ENCODE measurements around the gene B4GAT1.

Gene B4GAT1

GRCh38 chr11:66335531-66336233 is 11.7 kb downstream of the B4GAT1 start:
- no peak overlapping the region for H2AFZ ChIP-seq (ENCODE audit: low read depth, low read length)
- H3K9me3 ChIP-seq (ENCODE audit: insufficient read depth, low read length): no peaks in the 10 kb centered on the region
- no peak overlapping the region for H3K9ac ChIP-seq (ENCODE audit: low read length)
- H3K27me3 ChIP-seq (ENCODE audit: low read depth, low read length): no peaks in the 10 kb centered on the region
- TF ChIP-seq CTCF (IDR thresholded peaks at IDR 0.05; ENCODE audit: low read depth, low read length): no peak
- TF ChIP-seq EZH2phosphoT487 (IDR thresholded peaks at IDR 0.05; ENCODE audit: low read depth): no peak
- no peak overlapping the region for H3K27ac ChIP-seq (ENCODE audit: low read length)
- no peaks in the 10 kb centered on the region for H3K79me2 ChIP-seq (ENCODE audit: low read length)
- H3K4me2 ChIP-seq (ENCODE audit: low read length): no peak overlapping the region
- H3K4me1 ChIP-seq (ENCODE audit: low read length): no peaks in the 10 kb centered on the region
- no peak overlapping the region for H3K4me3 ChIP-seq (ENCODE audit: low read length)
- peaks cover 21% of the 10 kb centered on the region for H3K36me3 ChIP-seq (replicated peaks; ENCODE audit: low read depth, low read length)
- no peaks in the 10 kb centered on the region for H4K20me1 ChIP-seq (ENCODE audit: insufficient read depth, low read length)

GRCh38 chr11:66334605-66335442 is 12.6 kb downstream of the B4GAT1 start:
- Histone ChIP-seq H3K4me2 (ENCODE audit: low read length) (no peak overlapping the region), H3K9me3 (ENCODE audit: insufficient read depth, low read length) (no peaks in the 10 kb centered on the region), H3K4me1 (ENCODE audit: low read length) (no peaks in the 10 kb centered on the region), H3K27ac (ENCODE audit: low read length) (no peak overlapping the region), H3K4me3 (ENCODE audit: low read length) (no peak overlapping the region), H2AFZ (ENCODE audit: low read depth, low read length) (no peak overlapping the region), H3K27me3 (ENCODE audit: low read depth, low read length) (no peaks in the 10 kb centered on the region), H4K20me1 (ENCODE audit: insufficient read depth, low read length) (no peaks in the 10 kb centered on the region), H3K9ac (ENCODE audit: low read length) (no peak overlapping the region), H3K79me2 (ENCODE audit: low read length) (no peaks in the 10 kb centered on the region), H3K36me3 (replicated peaks; ENCODE audit: low read depth, low read length) (peaks cover 12% of the 10 kb centered on the region)
- TF ChIP-seq CTCF (IDR thresholded peaks at IDR 0.05; ENCODE audit: low read depth, low read length) (no peak), EZH2phosphoT487 (IDR thresholded peaks at IDR 0.05; ENCODE audit: low read depth) (no peak)

- Histone ChIP-seq H4K20me1 (ENCODE audit: insufficient read depth, low read length) (no peaks in the 10 kb centered on the region), H2AFZ (ENCODE audit: low read depth, low read length) (no peak overlapping the region), H3K4me1 (ENCODE audit: low read length) (no peaks in the 10 kb centered on the region), H3K9ac (ENCODE audit: low read length) (no peak overlapping the region), H3K27me3 (ENCODE audit: low read depth, low read length) (no peaks in the 10 kb centered on the region), H3K4me3 (ENCODE audit: low read length) (no peak overlapping the region), H3K36me3 (replicated peaks; ENCODE audit: low read depth, low read length) (peaks cover 8% of the 10 kb centered on the region), H3K4me2 (ENCODE audit: low read length) (no peak overlapping the region), H3K27ac (ENCODE audit: low read length) (no peak overlapping the region), H3K79me2 (ENCODE audit: low read length) (no peaks in the 10 kb centered on the region), H3K9me3 (ENCODE audit: insufficient read depth, low read length) (no peaks in the 10 kb centered on the region)
- TF ChIP-seq CTCF (IDR thresholded peaks at IDR 0.05; ENCODE audit: low read depth, low read length): no peak
- no peak for TF ChIP-seq EZH2phosphoT487 (IDR thresholded peaks at IDR 0.05; ENCODE audit: low read depth)
Observed at GRCh38 chr11:66333896-66334604, 13.4 kb downstream of the B4GAT1 start.

Data from OCI-LY3 (cell line).